Nephron (organoid): ENCODE measurements around the gene CDYL2.
"Not testable (repeated sequence)": the region's sequence is repeated elsewhere in the genome, so short reads cannot be mapped to it uniquely, and the experiment has no call there.

ENCODE experiments used
- H3K27ac Mint-ChIP-seq, 3 experiments: 2 replicates each; pipeline ENCODE4 v1.8.0; 2020; ENCODE audit warnings: mixed read lengths in 3 of 3, mild to moderate bottlenecking in 2 of 3, moderate library complexity in 1 of 3
- H3K27me3 Mint-ChIP-seq: 2 replicates; pipeline ENCODE4 v1.8.0; 2021; ENCODE audit warnings: low read depth, mild to moderate bottlenecking, moderate library complexity, mixed read lengths
- H3K36me3 Mint-ChIP-seq: 2 replicates; pipeline ENCODE4 v1.8.0; 2020; ENCODE audit warnings: low read depth, mixed read lengths
- H3K4me1 Mint-ChIP-seq: 2 replicates; pipeline ENCODE4 v1.8.0; 2020; ENCODE audit warnings: mixed read lengths
- H3K4me3 Mint-ChIP-seq, 3 experiments: 2 replicates each; pipeline ENCODE4 v1.8.0; 2020; ENCODE audit warnings: mild to moderate bottlenecking in 3 of 3, mixed read lengths in 3 of 3, moderate library complexity in 2 of 3
- H3K9me3 Mint-ChIP-seq: 2 replicates; pipeline ENCODE4 v1.8.0; 2020; ENCODE audit warnings: mixed read lengths
- TF ChIP-seq, protein P1 (sequence below), 3 experiments: fragments of 200-600 bp; sonication (generic); IDR thresholded peaks; one replicate each; pipeline ENCODE4 v1.5.0; 2021; ENCODE audit warnings: antibody characterized with exemption in 3 of 3; ENCODE audit not compliant: unreplicated experiment in 3 of 3

Gene CDYL2

DNA sequence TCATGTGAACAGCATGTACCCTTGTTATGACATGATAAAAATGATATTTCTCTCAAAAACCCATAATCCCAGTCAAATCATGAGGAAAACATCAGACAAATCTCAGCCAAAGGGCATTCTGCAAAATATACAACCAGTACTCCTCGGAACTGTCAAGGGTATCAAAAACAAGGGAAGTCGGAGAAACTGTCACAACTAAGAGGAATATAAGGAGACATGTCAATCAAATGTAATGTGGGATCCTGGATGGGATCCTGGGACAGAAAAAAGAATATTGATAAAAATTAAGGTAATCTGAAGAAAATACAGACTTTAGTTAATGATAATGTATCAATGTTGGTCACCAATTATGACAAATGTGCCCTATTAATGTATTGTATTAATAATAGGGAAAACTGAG is 15.6 kb upstream of the CDYL2 start:
- H3K4me1 Mint-ChIP-seq: no peaks in the 10 kb centered on the region
- H3K27ac Mint-ChIP-seq: no peak overlapping the region
- no peaks in the 10 kb centered on the region for H3K36me3 Mint-ChIP-seq
- H3K27me3 Mint-ChIP-seq: peaks cover 10% of the 10 kb centered on the region
- no peak overlapping the region for H3K4me3 Mint-ChIP-seq
- TF ChIP-seq, protein P1, sequence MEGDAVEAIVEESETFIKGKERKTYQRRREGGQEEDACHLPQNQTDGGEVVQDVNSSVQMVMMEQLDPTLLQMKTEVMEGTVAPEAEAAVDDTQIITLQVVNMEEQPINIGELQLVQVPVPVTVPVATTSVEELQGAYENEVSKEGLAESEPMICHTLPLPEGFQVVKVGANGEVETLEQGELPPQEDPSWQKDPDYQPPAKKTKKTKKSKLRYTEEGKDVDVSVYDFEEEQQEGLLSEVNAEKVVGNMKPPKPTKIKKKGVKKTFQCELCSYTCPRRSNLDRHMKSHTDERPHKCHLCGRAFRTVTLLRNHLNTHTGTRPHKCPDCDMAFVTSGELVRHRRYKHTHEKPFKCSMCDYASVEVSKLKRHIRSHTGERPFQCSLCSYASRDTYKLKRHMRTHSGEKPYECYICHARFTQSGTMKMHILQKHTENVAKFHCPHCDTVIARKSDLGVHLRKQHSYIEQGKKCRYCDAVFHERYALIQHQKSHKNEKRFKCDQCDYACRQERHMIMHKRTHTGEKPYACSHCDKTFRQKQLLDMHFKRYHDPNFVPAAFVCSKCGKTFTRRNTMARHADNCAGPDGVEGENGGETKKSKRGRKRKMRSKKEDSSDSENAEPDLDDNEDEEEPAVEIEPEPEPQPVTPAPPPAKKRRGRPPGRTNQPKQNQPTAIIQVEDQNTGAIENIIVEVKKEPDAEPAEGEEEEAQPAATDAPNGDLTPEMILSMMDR (IDR thresholded peaks at IDR 0.05; ENCODE audit: unreplicated experiment in 3 of 3): no peak
- no peaks in the 10 kb centered on the region for H3K9me3 Mint-ChIP-seq

DNA sequence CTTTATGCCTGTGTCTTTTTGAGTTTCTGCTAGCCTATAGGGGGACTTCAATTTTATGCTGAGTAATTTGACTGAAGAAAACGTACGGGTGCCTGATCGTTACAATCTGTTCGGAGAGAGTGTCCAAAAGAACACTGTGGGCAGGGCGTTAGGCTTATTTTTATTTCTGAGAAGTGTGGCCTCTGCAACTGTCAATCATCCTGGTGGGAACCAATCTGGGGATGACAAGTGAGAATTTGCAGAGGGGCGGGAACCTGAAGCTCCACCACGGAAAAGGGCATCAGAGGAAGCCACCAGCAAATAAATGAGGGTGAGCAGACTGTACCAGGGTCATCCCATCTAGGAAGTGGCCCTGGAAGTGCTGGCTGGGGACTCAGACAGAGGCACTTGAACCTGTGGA is 12.0 kb upstream of the CDYL2 start:
- H3K4me3 Mint-ChIP-seq: no peak overlapping the region
- H3K4me1 Mint-ChIP-seq: no peaks in the 10 kb centered on the region
- TF ChIP-seq, protein P1 (IDR thresholded peaks at IDR 0.05; ENCODE audit: unreplicated experiment in 3 of 3): no peak
- H3K36me3 Mint-ChIP-seq: no peaks in the 10 kb centered on the region
- H3K9me3 Mint-ChIP-seq: no peaks in the 10 kb centered on the region
- no peak overlapping the region for H3K27ac Mint-ChIP-seq
- H3K27me3 Mint-ChIP-seq: peaks cover 22% of the 10 kb centered on the region

DNA sequence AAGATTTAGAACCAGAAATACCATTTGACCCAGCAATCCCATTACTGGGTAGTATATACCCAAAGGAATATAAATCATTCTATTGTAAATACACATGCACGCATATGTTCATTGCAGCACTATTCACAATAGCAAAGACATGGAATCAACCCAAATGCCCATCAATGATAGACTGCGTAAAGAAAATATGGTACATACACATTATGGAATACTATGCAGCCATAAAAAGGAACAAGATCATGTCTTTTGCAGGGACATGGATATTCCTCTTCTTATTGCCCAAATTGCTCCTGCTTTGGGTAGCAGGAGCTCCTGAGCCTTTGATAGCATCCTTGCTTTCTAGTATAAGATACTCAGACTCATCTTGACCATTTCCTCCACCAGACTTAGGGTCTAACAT is 10.9 kb upstream of the CDYL2 start:
- not testable (repeated sequence) for H3K4me3 Mint-ChIP-seq, H3K36me3 Mint-ChIP-seq, H3K27ac Mint-ChIP-seq, H3K4me1 Mint-ChIP-seq, H3K9me3 Mint-ChIP-seq
- H3K27me3 Mint-ChIP-seq: peaks cover 22% of the 10 kb centered on the region

DNA sequence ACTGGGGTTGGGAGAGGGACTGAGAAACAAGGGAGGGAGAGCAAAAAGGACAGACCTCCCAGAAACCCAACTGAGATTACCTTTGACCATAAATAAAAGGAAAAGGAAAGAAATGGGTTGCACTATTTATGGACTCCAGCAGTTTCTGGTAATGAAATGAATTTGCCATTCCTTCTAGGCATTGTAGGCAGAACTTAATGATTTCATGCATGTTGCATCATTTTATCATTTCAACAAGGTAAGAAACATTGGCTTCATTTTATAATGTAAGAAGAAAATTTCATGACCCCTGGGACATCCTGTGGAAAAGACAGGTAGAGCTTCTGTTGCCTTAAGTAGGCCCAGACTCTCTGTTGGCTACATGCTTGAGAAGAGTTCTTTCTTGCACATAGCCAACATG is 8.2 kb upstream of the CDYL2 start:
- Mint-ChIP-seq H3K4me1 (no peaks in the 10 kb centered on the region), H3K27ac (no peak overlapping the region), H3K27me3 (peaks cover 22% of the 10 kb centered on the region), H3K9me3 (no peaks in the 10 kb centered on the region), H3K36me3 (no peaks in the 10 kb centered on the region), H3K4me3 (no peak overlapping the region)
- TF ChIP-seq, protein P1 (IDR thresholded peaks at IDR 0.05; ENCODE audit: unreplicated experiment in 3 of 3): no peak

DNA sequence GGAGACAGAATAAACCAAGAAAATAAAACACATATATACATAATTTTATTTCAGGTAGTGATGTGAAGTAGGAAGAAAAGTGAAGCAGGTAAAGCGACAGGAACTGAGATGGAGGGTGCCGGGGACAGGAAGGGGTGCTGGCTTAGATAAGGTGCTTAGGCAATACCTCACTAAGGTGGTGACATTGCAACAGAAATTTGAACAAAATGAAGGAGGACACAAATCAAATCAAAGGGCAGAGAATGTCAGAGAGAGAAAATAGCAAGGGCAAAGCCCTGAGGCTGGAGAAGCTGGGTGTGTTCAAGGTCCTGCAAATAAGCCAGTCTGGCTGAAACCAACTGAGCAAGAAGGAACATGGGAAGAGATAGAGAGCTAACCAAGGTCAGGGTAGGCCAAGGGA is 5.0 kb upstream of the CDYL2 start:
- Mint-ChIP-seq H3K4me1 (no peaks in the 10 kb centered on the region), H3K9me3 (no peaks in the 10 kb centered on the region), H3K27me3 (peaks cover 36% of the 10 kb centered on the region), H3K27ac (no peak overlapping the region), H3K36me3 (no peaks in the 10 kb centered on the region), H3K4me3 (no peak overlapping the region)
- TF ChIP-seq, protein P1 (IDR thresholded peaks at IDR 0.05; ENCODE audit: unreplicated experiment in 3 of 3): no peak

DNA sequence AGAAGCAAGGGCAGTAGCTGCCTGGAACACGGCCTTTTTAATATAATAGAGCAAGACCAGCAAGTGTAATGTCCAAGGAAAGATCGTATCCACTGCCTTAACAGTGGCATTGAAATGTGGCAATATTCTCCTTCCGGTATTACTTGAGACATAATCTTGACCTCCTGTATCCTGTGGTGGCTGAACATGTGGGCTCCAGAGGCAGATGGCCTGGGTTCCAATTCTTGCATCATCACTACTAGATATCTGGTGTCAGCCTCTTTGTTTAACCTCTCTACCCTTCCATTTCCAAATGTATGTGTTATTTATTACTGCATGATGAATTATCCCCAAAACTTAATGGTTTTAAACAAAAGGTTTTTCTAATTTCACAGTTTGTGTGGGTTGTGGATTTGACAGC is 3.5 kb upstream of the CDYL2 start:
- no peaks in the 10 kb centered on the region for H3K9me3 Mint-ChIP-seq
- H3K27me3 Mint-ChIP-seq: peaks cover 34% of the 10 kb centered on the region
- no peaks in the 10 kb centered on the region for H3K4me1 Mint-ChIP-seq
- no peak overlapping the region for H3K27ac Mint-ChIP-seq
- TF ChIP-seq, protein P1 (IDR thresholded peaks at IDR 0.05; ENCODE audit: unreplicated experiment in 3 of 3): no peak
- no peak overlapping the region for H3K4me3 Mint-ChIP-seq
- no peaks in the 10 kb centered on the region for H3K36me3 Mint-ChIP-seq
